ENCODE data around the gene SHC4.

GRCh38 chr15:48888836-48889235, 74.9 kb downstream of the SHC4 start:
- TF ChIP-seq POLR2AphosphoS5 (IDR thresholded peaks at IDR 0.05; ENCODE audit: low read depth, low read length) (no peak), CTCF (IDR thresholded peaks at IDR 0.05) (no peak), RFX5 (IDR thresholded peaks at IDR 0.05; ENCODE audit: low read length) (no peak)
